Measurements from ENCODE around the gene OR2A25. TPM values are rescaled to one million over a fixed set of nuclear protein-coding genes. Genes with fewer than 3 reads are reported as not detected.

The OR2A25 gene
- total and polyA plus RNA-seq, 10 of the 15 experiments (the other 5 are each of a cell fraction or from before 2014, with no cell fraction given) = not detected

DNA sequence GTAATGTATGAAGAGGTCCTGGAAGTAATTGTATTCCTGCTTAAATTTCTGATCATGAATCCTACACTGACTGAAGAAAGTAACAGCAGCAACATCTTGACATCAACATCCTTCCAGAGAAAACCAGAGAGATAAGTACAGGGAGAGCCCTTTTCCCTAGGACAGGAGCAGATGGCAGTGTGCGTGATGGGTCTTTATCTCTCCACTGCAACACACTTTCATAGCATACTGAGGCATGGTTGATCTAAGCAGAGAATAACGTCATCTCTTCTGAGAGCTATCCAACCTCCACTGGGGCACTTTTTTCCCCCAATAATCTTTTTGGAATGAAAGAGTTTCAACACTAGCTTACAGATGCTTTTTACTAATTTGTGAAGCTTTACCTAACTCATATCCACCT is 342 bp downstream of the OR2A25 start:
- SMC1A ChIA-PET (ENCODE audit: uncharacterized antibody, unreplicated experiment) = no interaction called here
- 48% methylated on average over 2 of the region's 2 CpGs for WGBS (ENCODE audit: insufficient coverage, insufficient replicate concordance, low lambda C conversion rate, missing lambda C conversion rate)
- 0 out of 4 replicates have a peak, but pooled peaks cover 0 to 4% of the 10 kb centered on the region in 2 experiments for H3K27me3 ChIP-seq (replicated peaks in 1 of 2; ENCODE audit: control insufficient read depth in 2 of 2, insufficient read depth in 2 of 2, low read length in 1 of 2)
- RAD21 ChIA-PET (ENCODE audit: unreplicated experiment) = interaction anchor here (1.5 kb wide), 1 partner anchor 58 kb away, joined by 3 read pairs; no protein-coding TSS in a partner anchor
- H3K9me3 ChIP-seq (replicated peaks; ENCODE audit: control insufficient read depth, insufficient read depth, low read length) = no peaks in the 10 kb centered on the region
- no peak overlapping the region for H3K4me3 ChIP-seq
- H3K4me2 ChIP-seq (ENCODE audit: control insufficient read depth, insufficient read depth) = no peak overlapping the region
- no peak overlapping the region for H3K9ac ChIP-seq (ENCODE audit: control insufficient read depth, insufficient read depth, low read length)
- intact Hi-C loops (cut with micrococcal nuclease; ENCODE audit: unreplicated experiment) (no loop called here), in situ Hi-C loops (cut with MboI) (no loop called here)
- no peak for ATAC-seq
- no peaks in the 10 kb centered on the region for H4K20me1 ChIP-seq (ENCODE audit: control insufficient read depth, insufficient read depth)
- no peaks in the 10 kb centered on the region for H3K4me1 ChIP-seq (ENCODE audit: control insufficient read depth, insufficient read depth, low read length)
- H3K36me3 ChIP-seq (ENCODE audit: control insufficient read depth in 2 of 2, insufficient read depth in 2 of 2, low read length in 1 of 2) = no peaks in the 10 kb centered on the region
- no peak for TF ChIP-seq NR2F1 (conservative IDR thresholded peaks at IDR 0.05)
- TF ChIP-seq, protein P1, sequence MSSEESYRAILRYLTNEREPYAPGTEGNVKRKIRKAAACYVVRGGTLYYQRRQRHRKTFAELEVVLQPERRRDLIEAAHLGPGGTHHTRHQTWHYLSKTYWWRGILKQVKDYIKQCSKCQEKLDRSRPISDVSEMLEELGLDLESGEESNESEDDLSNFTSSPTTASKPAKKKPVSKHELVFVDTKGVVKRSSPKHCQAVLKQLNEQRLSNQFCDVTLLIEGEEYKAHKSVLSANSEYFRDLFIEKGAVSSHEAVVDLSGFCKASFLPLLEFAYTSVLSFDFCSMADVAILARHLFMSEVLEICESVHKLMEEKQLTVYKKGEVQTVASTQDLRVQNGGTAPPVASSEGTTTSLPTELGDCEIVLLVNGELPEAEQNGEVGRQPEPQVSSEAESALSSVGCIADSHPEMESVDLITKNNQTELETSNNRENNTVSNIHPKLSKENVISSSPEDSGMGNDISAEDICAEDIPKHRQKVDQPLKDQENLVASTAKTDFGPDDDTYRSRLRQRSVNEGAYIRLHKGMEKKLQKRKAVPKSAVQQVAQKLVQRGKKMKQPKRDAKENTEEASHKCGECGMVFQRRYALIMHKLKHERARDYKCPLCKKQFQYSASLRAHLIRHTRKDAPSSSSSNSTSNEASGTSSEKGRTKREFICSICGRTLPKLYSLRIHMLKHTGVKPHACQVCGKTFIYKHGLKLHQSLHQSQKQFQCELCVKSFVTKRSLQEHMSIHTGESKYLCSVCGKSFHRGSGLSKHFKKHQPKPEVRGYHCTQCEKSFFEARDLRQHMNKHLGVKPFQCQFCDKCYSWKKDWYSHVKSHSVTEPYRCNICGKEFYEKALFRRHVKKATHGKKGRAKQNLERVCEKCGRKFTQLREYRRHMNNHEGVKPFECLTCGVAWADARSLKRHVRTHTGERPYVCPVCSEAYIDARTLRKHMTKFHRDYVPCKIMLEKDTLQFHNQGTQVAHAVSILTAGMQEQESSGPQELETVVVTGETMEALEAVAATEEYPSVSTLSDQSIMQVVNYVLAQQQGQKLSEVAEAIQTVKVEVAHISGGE (CRISPR knock-in tag; IDR thresholded peaks at IDR 0.05) = no peak
- TF ChIP-seq SP1 (IDR thresholded peaks at IDR 0.05; ENCODE audit: low read depth, low read length) = no peak
- TF ChIP-seq CHD4 (IDR thresholded peaks at IDR 0.05) = no peak
- no peak for TF ChIP-seq KDM1A (IDR thresholded peaks at IDR 0.05; ENCODE audit: borderline replicate concordance)
- no peaks in the 10 kb centered on the region for H3K79me2 ChIP-seq (ENCODE audit: control insufficient read depth, insufficient read depth, low read length)
- H3K27ac ChIP-seq (ENCODE audit: control insufficient read depth, insufficient read depth) = no peak overlapping the region
- no TSS peak for BruUV-seq (replicated peaks)
- FAIRE-seq = no peak
- no peak overlapping the region for H2AFZ ChIP-seq (ENCODE audit: control insufficient read depth, low read depth, low read length)
- no peak for DNase-seq (ENCODE audit: low read depth, low spot score)
- POLR2A ChIA-PET = no interaction called here
- CTCF ChIA-PET = no interaction called here

DNA sequence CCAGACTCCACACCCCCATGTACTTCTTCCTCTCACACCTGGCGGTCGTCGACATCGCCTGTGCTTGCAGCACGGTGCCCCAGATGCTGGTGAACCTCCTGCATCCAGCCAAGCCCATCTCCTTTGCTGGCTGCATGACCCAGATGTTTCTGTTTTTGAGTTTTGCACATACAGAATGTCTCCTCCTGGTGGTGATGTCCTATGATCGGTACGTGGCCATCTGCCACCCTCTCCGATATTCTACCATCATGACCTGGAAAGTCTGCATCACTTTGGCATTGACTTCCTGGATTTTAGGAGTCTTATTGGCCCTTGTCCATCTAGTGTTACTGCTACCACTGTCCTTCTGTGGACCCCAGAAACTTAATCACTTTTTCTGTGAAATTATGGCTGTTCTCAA is 4.8 kb downstream of the OR2A25 start:
- FAIRE-seq (no peak), ATAC-seq (no peak), DNase-seq (ENCODE audit: low read depth, low spot score) (no peak)
- Histone ChIP-seq H3K36me3 (ENCODE audit: control insufficient read depth in 2 of 2, insufficient read depth in 2 of 2, low read length in 1 of 2) (no peaks in the 10 kb centered on the region), H3K4me1 (ENCODE audit: control insufficient read depth, insufficient read depth, low read length) (no peaks in the 10 kb centered on the region), H2AFZ (ENCODE audit: control insufficient read depth, low read depth, low read length) (no peak overlapping the region), H3K9ac (ENCODE audit: control insufficient read depth, insufficient read depth, low read length) (no peak overlapping the region), H3K27me3 (replicated peaks in 1 of 2; ENCODE audit: control insufficient read depth in 2 of 2, insufficient read depth in 2 of 2, low read length in 1 of 2) (0 out of 4 replicates have a peak, but pooled peaks cover 0 to 3% of the 10 kb centered on the region in 2 experiments), H3K4me2 (ENCODE audit: control insufficient read depth, insufficient read depth) (no peak overlapping the region), H3K27ac (ENCODE audit: control insufficient read depth, insufficient read depth) (no peak overlapping the region), H3K79me2 (ENCODE audit: control insufficient read depth, insufficient read depth, low read length) (no peaks in the 10 kb centered on the region), H3K4me3 (no peak overlapping the region), H4K20me1 (ENCODE audit: control insufficient read depth, insufficient read depth) (no peaks in the 10 kb centered on the region), H3K9me3 (replicated peaks; ENCODE audit: control insufficient read depth, insufficient read depth, low read length) (no peaks in the 10 kb centered on the region)
- in situ Hi-C loops (cut with MboI) = no loop called here
- 60% methylated on average over 8 of the region's 8 CpGs for WGBS (ENCODE audit: insufficient coverage, insufficient replicate concordance, low lambda C conversion rate, missing lambda C conversion rate)
- BruUV-seq (replicated peaks) = no TSS peak
- TF ChIP-seq MEF2B (IDR thresholded peaks at IDR 0.05; ENCODE audit: partially characterized antibody, poor library complexity, severe bottlenecking) (no peak), KDM1A (IDR thresholded peaks at IDR 0.05; ENCODE audit: borderline replicate concordance) (no peak), ZSCAN29 (IDR thresholded peaks at IDR 0.05) (no peak)
- TF ChIP-seq, protein P2, sequence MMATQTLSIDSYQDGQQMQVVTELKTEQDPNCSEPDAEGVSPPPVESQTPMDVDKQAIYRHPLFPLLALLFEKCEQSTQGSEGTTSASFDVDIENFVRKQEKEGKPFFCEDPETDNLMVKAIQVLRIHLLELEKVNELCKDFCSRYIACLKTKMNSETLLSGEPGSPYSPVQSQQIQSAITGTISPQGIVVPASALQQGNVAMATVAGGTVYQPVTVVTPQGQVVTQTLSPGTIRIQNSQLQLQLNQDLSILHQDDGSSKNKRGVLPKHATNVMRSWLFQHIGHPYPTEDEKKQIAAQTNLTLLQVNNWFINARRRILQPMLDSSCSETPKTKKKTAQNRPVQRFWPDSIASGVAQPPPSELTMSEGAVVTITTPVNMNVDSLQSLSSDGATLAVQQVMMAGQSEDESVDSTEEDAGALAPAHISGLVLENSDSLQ (IDR thresholded peaks at IDR 0.05) = no peak
- intact Hi-C loops (cut with micrococcal nuclease; ENCODE audit: unreplicated experiment) = no loop called here
- ChIA-PET CTCF (no interaction called here), SMC1A (ENCODE audit: uncharacterized antibody, unreplicated experiment) (no interaction called here), RAD21 (ENCODE audit: unreplicated experiment) (no interaction called here), POLR2A (no interaction called here)

All from GM12878 (cell line).